ENCODE data around the gene ASXL1.

Gene ASXL1

DNA sequence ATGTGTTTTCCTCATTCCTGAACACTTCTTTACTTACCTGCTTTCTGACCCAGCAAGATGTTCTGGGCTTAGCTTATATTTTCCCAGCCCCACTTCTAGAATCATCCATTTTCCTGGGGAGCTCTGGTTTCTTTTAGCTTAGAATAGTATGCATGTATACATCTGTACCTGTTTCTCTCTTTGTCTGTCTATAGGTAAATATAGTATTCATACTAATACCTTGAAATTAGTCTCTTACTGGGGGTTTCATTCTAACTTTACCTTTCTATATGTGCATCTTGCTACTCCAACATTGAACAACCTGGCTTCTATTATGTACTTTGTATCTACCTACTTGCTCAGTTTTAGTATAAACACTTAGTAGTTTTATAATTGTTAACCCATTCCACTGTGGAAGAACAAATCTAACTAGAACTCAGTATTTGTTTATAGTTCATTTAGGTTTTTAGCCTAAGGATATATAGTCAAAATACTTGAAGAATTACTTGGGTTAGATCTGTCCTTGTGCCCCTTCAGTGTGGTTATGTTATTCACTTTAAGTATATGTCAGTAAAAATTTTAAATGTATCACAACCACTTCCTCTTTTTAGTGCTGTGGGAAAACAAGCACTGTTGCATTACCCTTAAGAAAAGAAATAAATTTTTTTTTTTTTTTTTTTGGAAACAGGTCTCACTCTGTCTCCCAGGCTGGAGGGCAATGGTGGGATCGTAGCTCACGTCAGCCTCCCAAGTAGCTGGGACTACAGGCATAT, 54.0 kb downstream of the ASXL1 start:
- peak; percentile 6 to 56 for DNase-seq

DNA sequence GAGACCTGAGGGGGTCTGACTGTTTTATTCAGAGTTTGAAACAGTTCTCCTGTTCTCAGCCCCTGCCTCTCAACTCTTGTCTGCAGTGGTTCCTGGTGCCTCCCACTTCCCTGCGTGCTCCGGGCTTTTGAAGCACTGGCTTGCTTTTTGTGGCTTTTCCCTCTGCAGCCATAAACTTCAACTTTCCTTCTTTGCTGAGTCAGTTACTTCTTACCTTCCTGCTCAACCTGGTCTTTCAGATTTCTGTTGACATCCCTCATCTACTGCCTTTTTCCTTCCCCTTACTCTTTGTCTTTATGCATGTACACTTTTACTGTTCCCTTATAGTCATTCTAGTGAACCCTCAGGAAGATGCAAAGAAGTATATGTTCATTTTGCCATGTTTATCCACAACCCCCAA, 57.4 kb downstream of the ASXL1 start:
- no peak for DNase-seq

GRCh38 chr20:32416206-32416605, 58.1 kb downstream of the ASXL1 start:
- DNase-seq: no peak

DNA sequence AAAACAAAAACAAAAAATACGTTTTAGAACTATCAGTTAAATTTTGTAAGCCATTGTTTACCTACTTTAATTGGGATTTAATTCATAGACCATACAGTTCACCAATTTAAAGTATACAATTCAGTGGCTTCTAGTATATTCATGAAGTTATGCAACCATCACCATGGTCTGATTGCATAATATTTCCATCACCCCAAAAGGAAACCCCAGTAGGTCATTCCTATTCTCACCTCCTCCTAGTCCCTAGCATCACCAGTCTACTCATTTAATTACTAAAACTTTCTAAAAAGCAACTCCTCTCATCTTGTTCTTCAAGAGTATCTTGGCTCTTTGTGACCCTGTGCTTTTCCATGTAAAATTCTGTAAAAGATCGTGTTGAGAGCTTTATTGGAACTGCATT, 60.2 kb downstream of the ASXL1 start:
- DNase-seq: peak in 1 of 2 donors; percentile 24

DNA sequence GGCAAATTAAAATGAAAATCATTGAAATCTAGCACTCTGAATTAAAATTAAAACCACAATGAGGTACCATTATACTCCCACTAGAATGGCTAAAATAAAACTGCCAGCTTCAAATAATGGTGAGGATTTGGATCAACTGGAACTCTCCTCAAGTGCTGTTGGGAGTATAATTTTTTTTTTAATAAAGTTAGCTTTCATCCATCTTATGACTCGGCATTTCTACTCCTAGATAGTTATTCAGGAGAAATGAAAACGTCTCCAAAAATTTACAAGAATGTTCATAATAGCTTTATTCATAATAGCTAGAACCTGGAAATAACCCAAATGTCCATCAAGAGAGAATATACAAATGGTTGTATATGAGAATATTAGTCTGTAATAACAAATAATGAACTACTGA, 63.2 kb downstream of the ASXL1 start:
- DNase-seq: no peak

DNA sequence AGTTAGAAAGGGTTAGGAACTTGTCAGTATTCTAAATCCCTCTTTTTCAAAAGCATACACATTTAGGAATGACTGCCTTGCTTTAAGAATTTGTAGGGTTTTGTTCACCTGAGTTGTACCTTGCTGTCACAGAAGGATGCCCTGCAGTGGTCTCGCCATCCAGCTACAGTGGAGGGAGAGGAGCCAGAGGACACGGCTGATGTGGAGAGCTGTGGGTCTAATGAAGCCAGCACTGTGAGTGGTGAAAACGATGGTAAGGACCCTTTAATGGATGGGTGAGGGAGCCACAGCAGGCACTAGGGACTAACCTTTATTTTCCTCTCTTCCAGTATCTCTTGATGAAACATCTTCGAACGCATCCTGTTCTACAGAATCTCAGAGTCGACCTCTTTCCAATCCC, 69.9 kb downstream of the ASXL1 start:
- DNase-seq: no peak

DNA sequence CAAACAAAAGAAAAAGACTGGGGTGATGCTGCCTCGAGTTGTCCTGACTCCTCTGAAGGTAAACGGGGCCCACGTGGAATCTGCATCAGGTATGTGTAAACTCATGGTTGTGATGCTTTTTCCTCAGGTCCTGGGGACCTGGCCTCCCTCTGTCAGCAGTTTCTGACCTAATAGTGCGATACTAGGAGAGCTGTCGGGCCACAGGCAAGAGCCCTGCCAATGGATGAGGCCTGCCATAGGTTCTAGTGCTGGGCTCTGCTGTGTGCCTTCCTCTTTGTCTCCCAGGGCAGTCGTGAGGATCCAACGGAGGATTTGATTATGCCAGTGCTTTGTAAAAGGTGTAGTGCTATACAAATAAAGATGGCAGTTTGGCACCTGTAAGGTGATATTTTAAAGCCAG, 71.2 kb downstream of the ASXL1 start:
- DNase-seq: no peak

DNA sequence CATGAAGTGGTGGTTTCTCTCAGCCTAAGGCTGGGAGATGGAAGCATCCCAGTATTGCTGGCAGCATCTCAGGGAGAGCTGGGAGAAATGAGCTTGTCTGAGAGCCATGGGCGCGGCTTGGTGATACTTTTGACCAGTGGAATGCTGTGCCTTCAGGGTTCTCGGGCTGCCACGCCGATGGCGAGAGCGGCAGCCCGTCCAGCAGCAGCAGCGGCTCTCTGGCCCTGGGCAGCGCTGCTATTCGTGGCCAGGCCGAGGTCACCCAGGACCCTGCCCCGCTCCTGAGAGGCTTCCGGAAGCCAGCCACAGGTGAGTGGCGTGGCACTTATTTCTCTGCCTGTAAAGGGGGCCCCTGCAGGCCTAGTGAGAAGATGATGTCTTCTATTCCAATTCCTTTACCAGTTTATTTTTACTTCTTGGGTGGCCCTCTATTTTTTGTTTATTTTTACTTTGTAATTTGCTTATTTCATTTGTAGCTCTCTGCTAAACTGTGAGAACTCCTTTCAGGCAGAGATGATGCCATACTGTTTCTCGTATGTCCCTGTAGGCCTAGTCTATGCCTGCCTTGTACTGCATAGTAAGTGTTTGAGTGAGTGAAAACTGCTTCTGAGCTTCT, 71.7 kb downstream of the ASXL1 start:
- no peak for DNase-seq

- DNase-seq: no peak
Observed at GRCh38 chr20:32431457-32431856, 73.3 kb downstream of the ASXL1 start.

- DNase-seq: no peak
Observed at GRCh38 chr20:32432277-32432676, 74.1 kb downstream of the ASXL1 start.

DNA sequence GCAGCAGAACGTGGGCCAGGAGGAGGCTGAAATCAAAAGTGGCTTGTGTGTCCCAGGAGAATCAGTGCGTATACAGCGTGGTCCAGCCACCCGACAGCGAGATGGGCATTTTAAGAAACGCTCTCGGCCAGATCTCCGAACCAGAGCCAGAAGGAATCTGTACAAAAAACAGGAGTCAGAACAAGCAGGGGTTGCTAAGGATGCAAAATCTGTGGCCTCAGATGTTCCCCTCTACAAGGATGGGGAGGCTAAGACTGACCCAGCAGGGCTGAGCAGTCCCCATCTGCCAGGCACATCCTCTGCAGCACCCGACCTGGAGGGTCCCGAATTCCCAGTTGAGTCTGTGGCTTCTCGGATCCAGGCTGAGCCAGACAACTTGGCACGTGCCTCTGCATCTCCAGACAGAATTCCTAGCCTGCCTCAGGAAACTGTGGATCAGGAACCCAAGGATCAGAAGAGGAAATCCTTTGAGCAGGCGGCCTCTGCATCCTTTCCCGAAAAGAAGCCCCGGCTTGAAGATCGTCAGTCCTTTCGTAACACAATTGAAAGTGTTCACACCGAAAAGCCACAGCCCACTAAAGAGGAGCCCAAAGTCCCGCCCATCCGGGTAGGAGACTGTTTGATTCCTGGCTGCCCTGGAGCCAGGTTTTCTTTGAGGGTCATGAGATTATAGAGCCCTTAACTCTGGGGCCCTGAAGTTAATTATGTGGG, 75.3 kb downstream of the ASXL1 start:
- DNase-seq: no peak

GRCh38 chr20:32434434-32434833, 76.3 kb downstream of the ASXL1 start:
- no peak for DNase-seq

DNA sequence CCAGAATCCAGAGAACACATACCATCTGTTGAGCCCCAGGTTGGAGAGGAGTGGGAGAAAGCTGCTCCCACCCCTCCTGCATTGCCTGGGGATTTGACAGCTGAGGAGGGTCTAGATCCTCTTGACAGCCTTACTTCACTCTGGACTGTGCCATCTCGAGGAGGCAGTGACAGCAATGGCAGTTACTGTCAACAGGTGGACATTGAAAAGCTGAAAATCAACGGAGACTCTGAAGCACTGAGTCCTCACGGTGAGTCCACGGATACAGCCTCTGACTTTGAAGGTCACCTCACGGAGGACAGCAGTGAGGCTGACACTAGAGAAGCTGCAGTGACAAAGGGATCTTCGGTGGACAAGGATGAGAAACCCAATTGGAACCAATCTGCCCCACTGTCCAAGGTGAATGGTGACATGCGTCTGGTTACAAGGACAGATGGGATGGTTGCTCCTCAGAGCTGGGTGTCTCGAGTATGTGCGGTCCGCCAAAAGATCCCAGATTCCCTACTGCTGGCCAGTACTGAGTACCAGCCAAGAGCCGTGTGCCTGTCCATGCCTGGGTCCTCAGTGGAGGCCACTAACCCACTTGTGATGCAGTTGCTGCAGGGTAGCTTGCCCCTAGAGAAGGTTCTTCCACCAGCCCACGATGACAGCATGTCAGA, 77.4 kb downstream of the ASXL1 start:
- no peak for DNase-seq

GRCh38 chr20:32436142-32436861, 78.2 kb downstream of the ASXL1 start:
- DNase-seq: no peak

DNA sequence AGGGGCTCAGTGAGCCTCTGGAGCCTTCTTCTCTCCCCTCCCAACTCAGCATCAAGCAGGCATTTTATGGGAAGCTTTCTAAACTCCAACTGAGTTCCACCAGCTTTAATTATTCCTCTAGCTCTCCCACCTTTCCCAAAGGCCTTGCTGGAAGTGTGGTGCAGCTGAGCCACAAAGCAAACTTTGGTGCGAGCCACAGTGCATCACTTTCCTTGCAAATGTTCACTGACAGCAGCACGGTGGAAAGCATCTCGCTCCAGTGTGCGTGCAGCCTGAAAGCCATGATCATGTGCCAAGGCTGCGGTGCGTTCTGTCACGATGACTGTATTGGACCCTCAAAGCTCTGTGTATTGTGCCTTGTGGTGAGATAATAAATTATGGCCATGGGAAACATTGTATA, 78.8 kb downstream of the ASXL1 start:
- no peak for DNase-seq

DNA sequence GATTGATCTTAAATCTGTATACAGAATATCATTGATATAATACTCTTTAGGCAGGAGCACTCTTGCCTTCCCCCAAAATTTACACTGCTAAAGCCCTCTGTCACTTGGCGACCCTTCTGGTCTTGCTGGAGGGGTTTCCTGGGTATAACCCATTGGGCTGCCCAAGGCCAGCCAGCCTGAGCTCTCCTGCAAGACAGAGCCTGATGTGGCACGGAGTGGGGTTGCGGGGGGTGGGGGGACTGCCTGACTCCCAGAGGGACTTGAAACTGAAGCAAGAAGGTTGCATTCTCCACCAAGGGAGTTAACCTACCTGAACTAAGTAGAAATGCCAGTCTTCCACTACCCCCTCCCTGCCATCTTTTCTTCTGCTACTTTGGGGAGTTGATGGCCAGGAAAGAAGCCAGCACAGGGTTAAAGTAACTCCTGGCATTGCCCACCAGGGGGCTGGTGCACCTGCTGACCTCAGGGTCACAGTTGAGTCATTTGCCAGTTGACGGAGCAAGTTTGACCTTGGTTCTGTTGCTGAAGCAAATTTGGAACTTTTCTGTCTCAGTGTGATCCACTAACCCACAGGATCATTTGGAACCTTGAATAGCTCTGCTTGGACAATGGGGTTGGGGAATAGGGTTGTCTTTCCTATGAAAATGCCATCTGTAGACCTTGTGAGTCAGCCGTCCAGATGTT, 79.4 kb downstream of the ASXL1 start:
- DNase-seq: peak in 1 of 2 donors; percentile 6

DNA sequence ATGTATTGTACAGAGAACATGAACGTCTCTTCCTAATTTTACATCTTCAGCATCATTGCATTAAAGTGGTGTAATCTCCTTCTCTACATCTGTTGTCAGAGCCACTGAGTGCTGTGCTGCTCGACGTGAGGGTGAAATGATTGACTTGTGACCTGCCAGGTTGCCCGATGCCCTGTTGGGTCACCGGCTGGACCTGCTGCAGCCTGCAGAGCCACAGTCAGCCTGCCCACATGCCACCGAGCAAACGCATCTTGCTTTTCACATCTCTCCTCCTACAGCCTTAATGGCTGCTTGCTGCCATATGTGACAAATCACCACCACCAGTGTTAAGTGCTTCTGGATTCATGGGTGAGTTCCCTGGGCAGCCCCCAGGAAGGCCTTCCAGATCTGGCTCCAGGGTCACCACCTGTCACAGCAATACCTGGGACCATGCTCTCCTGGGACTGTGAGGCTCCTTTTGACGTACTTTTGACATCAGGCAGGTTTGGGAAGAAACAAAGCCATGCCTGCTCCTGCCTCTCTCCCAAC, 80.3 kb downstream of the ASXL1 start:
- DNase-seq: no peak

DNA sequence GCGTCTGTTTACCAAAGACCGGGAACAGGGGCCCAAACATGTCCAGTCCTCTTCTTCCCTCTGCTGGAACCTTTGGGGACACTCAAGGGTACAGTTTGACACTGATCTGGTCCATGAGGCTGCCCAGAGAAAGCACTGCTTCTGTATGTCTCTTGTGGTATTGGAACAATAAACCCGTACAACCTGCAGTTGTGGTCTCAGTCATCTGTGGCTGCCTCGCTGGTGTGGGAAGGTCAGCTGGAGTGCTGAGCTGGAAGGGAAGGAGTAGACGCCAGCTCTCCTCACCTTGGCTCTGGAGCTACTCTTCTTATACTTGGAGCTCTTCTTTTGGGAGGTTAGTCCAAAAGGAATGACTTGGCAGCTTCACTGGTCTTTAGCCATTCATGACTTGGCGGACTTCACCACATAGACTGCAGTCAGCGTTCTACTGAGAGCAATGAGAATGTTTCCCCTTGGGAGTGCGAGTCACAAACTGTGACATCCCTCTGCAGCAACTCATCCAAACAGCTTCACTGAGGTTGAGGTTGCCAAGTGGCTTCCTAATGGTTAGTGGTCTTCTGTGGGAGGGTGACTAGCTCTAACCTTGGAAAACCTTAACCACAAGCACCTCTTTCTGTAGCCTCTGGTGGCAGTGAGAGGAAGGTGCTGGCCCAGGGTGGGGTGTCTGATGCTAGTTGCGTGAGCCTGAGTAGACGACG, 81.2 kb downstream of the ASXL1 start:
- no peak for DNase-seq

DNA sequence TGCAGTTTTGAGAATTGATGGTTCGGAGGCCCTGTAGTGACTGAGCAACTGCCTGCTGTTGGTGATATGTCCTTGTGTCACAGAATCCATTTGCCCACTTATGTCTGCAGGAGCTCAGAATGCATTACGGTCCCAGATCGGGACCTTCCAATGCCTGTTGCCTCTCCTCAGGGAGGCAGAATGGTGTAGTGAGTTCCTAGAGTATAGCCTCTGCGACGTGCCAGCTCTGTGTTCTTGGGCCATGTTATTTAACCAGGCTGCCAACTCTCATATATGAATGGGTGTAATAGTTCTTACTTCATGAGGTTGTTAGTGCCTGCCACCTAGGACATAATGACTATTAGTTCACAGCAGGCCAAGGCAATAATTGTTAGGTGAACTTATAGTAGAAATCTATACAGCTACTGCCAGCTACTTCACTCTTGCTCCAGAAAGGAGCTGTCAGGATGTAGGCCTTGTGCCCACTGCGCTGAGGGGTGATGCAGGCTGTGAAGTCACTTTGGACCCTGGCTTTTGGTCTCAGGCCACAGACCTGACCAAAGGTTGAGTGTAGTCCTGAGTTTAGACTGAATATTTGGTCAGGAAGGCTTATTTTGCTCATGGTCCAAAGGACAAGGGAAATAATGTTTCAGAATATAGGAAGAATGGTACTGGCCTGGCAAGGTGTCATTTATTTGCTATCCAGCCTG, 82.1 kb downstream of the ASXL1 start:
- no peak for DNase-seq

DNA sequence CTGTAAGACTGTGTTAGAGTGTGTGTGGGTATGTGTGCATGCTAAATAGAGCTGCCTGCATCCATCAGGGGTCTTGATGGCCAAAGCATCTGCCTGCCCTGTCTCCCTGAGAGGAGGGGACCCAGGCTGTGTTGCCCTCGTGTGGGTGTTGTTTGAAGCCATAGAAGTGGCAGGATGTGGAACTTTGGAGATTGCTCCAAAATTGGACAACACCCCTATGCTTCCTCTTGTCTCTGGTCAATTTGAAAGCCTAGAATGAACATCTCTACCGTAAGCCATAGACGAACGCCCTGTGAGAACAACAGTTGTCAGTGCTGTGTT, 82.6 kb downstream of the ASXL1 start:
- no peak for DNase-seq

- DNase-seq: no peak
Observed at GRCh38 chr20:32441638-32442037, 83.5 kb downstream of the ASXL1 start.
